Thyroid gland (tissue), 4 donors: ENCODE results near the gene TBL1XR1. TPM values are rescaled to one million over a fixed set of nuclear protein-coding genes. Genes with fewer than 3 reads are reported as not detected.

ENCODE experiments used
- DNase-seq, 2 donors: peaks; one replicate each; pipeline ENCODE4 v3.0.0-alpha.2; 2019
- H3K27ac ChIP-seq, 3 donors: fragments of 200-600 bp; sonication (generic); 1 replicate in 2 of 3; 2 replicates in 1 of 3; pipeline ENCODE4 v1.5.1; 2016 to 2019; ENCODE audit warnings: mild to moderate bottlenecking in 1 of 3, moderate library complexity in 1 of 3
- H3K27me3 ChIP-seq: fragments of 200-600 bp; sonication (generic); one replicate; pipeline ENCODE4 v1.5.1; 2019
- H3K36me3 ChIP-seq, 2 donors: fragments of 200-600 bp; sonication (generic); one replicate each; pipeline ENCODE4 v1.5.1; 2016 to 2019
- H3K4me1 ChIP-seq, 2 donors: fragments of 200-600 bp; sonication (generic); one replicate each; pipeline ENCODE4 v1.5.1; 2017 to 2019
- H3K4me3 ChIP-seq, 3 donors: fragments of 200-600 bp; sonication (generic); replicated peaks in 1 of 3; 1 replicate in 2 of 3; 2 replicates in 1 of 3; pipeline ENCODE4 v1.5.1; 2016; ENCODE audit warnings: mild to moderate bottlenecking in 1 of 3
- H3K9me3 ChIP-seq: fragments of 200-600 bp; sonication (generic); one replicate; pipeline ENCODE4 v1.5.1; 2017
- CTCF ChIP-seq, 6 experiments: fragments of 200-600 bp in 3 of 6; fragments of 450-650 bp in 3 of 6; sonication (generic) in 3 of 6; IDR thresholded peaks; one replicate each; pipeline ENCODE4 v1.5.1; 2016 to 2019; ENCODE audit warnings: antibody characterized with exemption in 6 of 6, mild to moderate bottlenecking in 2 of 6, inconsistent platforms in 1 of 6, moderate library complexity in 1 of 6
- POLR2A ChIP-seq, 2 donors: fragments of 450-650 bp; IDR thresholded peaks; one replicate each; pipeline ENCODE4 v1.6.1; 2017; ENCODE audit warnings: antibody characterized with exemption in 2 of 2, mild to moderate bottlenecking in 2 of 2, moderate library complexity in 1 of 2
- WGBS, 2 donors: methylation state at CpG; one replicate each; pipeline ENCODE4 v1.1.5; 2017; 5-methylcytosine and 5-hydroxymethylcytosine counted together
- intact Hi-C: fragments of 100-400 bp; cut with DNase I; formaldehyde crosslinking; loops from one replicate; pipeline ENCODE4 v1.15.1; 2023
- total RNA-seq, 4 donors: library from RNA; depleted of rRNA; stranded (reverse); fragments of >200 nt; gene quantifications; one replicate each; pipeline ENCODE4 v1.2.3, GENCODE V29; 2016

The TBL1XR1 gene
- total RNA-seq, 4 donors from 2014 or later = 164 to 239 (median 195) TPM

GRCh38 chr3:177065285-177066033 is 131.8 kb downstream of the TBL1XR1 start:
- H3K27me3 ChIP-seq = no peaks in the 10 kb centered on the region
- H3K4me1 ChIP-seq = peaks cover 13 to 44% of the 10 kb centered on the region in 2 donors
- H3K9me3 ChIP-seq = no peaks in the 10 kb centered on the region
- H3K27ac ChIP-seq = no peak overlapping the region
- intact Hi-C loops = no loop called here
- no peak for TF ChIP-seq POLR2A (IDR thresholded peaks at IDR 0.05)
- no peak for TF ChIP-seq CTCF (IDR thresholded peaks at IDR 0.05)
- H3K36me3 ChIP-seq = no peaks in the 10 kb centered on the region
- H3K4me3 ChIP-seq = no peak overlapping the region
- no peak for DNase-seq
- 83 to 88% methylated on average over 3 of the region's 3 CpGs for WGBS, 2 donors

GRCh38 chr3:177062052-177062732 is 135.1 kb downstream of the TBL1XR1 start:
- no peaks in the 10 kb centered on the region for H3K9me3 ChIP-seq
- no peak overlapping the region for H3K27ac ChIP-seq
- no peak for DNase-seq
- TF ChIP-seq CTCF (IDR thresholded peaks at IDR 0.05) (no peak), POLR2A (IDR thresholded peaks at IDR 0.05) (no peak)
- no peaks in the 10 kb centered on the region for H3K27me3 ChIP-seq
- no peak overlapping the region for H3K4me3 ChIP-seq
- H3K4me1 ChIP-seq = peaks cover 19 to 28% of the 10 kb centered on the region in 2 donors
- H3K36me3 ChIP-seq = no peaks in the 10 kb centered on the region
- WGBS, 2 donors = 94 to 96% methylated on average over 2 of the region's 2 CpGs
- intact Hi-C loops = no loop called here

GRCh38 chr3:177061369-177061768 is 135.9 kb downstream of the TBL1XR1 start:
- no peaks in the 10 kb centered on the region for H3K9me3 ChIP-seq
- no peak for DNase-seq
- intact Hi-C loops = no loop called here
- peaks cover 22 to 25% of the 10 kb centered on the region in 2 donors for H3K4me1 ChIP-seq
- H3K36me3 ChIP-seq = no peaks in the 10 kb centered on the region
- no peaks in the 10 kb centered on the region for H3K27me3 ChIP-seq
- no peak overlapping the region for H3K27ac ChIP-seq
- WGBS, 2 donors = 71 to 79% methylated on average over 4 of the region's 4 CpGs
- TF ChIP-seq POLR2A (IDR thresholded peaks at IDR 0.05) (no peak), CTCF (IDR thresholded peaks at IDR 0.05) (no peak)
- H3K4me3 ChIP-seq = no peak overlapping the region

- intact Hi-C loops = no loop called here
- no peak for DNase-seq
- Histone ChIP-seq H3K27ac (no peak overlapping the region), H3K36me3 (no peaks in the 10 kb centered on the region), H3K4me1 (peaks cover 26 to 30% of the 10 kb centered on the region in 2 donors), H3K27me3 (no peaks in the 10 kb centered on the region), H3K9me3 (no peaks in the 10 kb centered on the region), H3K4me3 (no peak overlapping the region)
- 95% methylated on average over 1 of the region's 1 CpG for WGBS, 2 donors
- TF ChIP-seq CTCF (IDR thresholded peaks at IDR 0.05) (no peak), POLR2A (IDR thresholded peaks at IDR 0.05) (no peak)
These were observed 136.8 kb downstream of the TBL1XR1 start for GRCh38 chr3:177060492-177060891.

GRCh38 chr3:177058648-177059047 is 138.6 kb downstream of the TBL1XR1 start:
- Histone ChIP-seq H3K27ac (no peak overlapping the region), H3K4me3 (no peak overlapping the region), H3K9me3 (no peaks in the 10 kb centered on the region), H3K27me3 (no peaks in the 10 kb centered on the region), H3K4me1 (peaks cover 25 to 27% of the 10 kb centered on the region in 2 donors), H3K36me3 (no peaks in the 10 kb centered on the region)
- 62 to 72% methylated on average over 2 of the region's 2 CpGs for WGBS, 2 donors
- TF ChIP-seq CTCF (IDR thresholded peaks at IDR 0.05) = no peak
- DNase-seq = no peak
- intact Hi-C loops = loop anchor here (10.0 kb wide), 2 partner anchors 136 to 296 kb away; partner anchors contain the start of gene TBL1XR1
